Brain microvascular endothelial cell (primary cell): ENCODE measurements around the gene TNRC6C.

Experiments
- DNase-seq: peaks from one replicate; pipeline ENCODE4 v3.0.0-alpha.2; 2020
- H3K27ac ChIP-seq: fragments of 250-450 bp; sonication (Bioruptor Pico); 2 replicates; pipeline ENCODE4 v1.5.1; 2020; ENCODE audit warnings: mild to moderate bottlenecking, moderate library complexity
- H3K27me3 ChIP-seq: fragments of 250-450 bp; sonication (Bioruptor Pico); replicated peaks from 2 replicates; pipeline ENCODE4 v1.5.1; 2020; ENCODE audit warnings: mild to moderate bottlenecking
- H3K36me3 ChIP-seq: fragments of 250-450 bp; sonication (Bioruptor Pico); replicated peaks from 2 replicates; pipeline ENCODE4 v1.5.1; 2020; ENCODE audit warnings: mild to moderate bottlenecking
- H3K4me3 ChIP-seq: 2 replicates; pipeline ENCODE4 v1.5.1; 2011; ENCODE audit warnings: low read depth, mild to moderate bottlenecking, control low read depth, low read length, moderate library complexity
- in situ Hi-C: cut with HindIII; loops from 2 replicates; pipeline ENCODE4 v1.10.0; 2017; ENCODE audit warnings: low sequenced_read_pairs, low pct_ligation_motif_present
- TF ChIP-seq, protein P1 (sequence below): IDR thresholded peaks from 2 replicates; pipeline ENCODE4 v1.5.1; 2011; ENCODE audit warnings: low read depth, mild to moderate bottlenecking, moderate library complexity, low read length, control low read depth, inconsistent platforms; ENCODE audit errors: missing control alignments

Gene TNRC6C

DNA sequence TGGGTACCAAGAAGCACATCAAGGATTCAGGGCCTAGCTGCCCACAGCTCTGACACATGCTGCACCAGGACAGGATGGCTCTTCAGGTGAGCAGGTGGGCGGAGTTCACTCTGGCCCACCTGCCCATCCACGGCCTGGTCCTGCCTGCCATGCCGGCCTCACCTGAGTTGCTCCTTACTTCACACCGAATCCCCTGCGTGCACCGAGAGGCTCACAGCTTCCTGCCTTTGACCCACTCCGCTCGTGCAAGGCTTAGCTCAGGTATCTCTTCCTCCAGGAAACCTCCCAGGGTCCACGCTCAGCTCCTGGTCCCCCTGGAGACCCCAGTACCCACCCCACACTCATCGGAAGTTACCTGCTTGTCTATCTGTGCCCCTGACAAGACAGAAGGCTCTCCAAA is 21.6 kb upstream of the TNRC6C start:
- no peak for DNase-seq
- Histone ChIP-seq H3K27ac (no peak overlapping the region), H3K36me3 (no peaks in the 10 kb centered on the region), H3K4me3 (no peak overlapping the region), H3K27me3 (peaks cover 4% of the 10 kb centered on the region)
- in situ Hi-C loops: no loop called here
- TF ChIP-seq, protein P1, sequence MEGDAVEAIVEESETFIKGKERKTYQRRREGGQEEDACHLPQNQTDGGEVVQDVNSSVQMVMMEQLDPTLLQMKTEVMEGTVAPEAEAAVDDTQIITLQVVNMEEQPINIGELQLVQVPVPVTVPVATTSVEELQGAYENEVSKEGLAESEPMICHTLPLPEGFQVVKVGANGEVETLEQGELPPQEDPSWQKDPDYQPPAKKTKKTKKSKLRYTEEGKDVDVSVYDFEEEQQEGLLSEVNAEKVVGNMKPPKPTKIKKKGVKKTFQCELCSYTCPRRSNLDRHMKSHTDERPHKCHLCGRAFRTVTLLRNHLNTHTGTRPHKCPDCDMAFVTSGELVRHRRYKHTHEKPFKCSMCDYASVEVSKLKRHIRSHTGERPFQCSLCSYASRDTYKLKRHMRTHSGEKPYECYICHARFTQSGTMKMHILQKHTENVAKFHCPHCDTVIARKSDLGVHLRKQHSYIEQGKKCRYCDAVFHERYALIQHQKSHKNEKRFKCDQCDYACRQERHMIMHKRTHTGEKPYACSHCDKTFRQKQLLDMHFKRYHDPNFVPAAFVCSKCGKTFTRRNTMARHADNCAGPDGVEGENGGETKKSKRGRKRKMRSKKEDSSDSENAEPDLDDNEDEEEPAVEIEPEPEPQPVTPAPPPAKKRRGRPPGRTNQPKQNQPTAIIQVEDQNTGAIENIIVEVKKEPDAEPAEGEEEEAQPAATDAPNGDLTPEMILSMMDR: no peak

DNA sequence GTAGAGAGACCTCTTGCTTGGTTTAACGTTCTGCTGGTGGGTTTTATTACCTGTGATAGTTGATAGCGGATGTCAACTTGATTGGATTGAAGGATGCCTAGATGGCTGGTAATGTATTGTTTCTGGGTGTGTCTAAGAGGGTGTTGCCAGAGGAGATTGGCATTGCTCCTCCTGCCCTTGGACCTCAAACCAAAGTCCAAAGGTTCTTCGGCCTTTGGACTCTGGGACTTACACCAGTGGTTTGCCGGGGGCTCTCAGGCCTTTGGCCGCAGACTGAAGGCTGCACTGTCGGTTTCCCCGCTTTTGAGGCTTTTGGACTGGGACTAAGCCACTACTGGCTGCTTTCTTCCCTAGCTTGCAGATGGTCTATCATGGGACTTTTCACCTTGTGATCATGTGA is 17.5 kb upstream of the TNRC6C start:
- DNase-seq: no peak
- TF ChIP-seq, protein P1: no peak
- Histone ChIP-seq H3K4me3 (no peak overlapping the region), H3K36me3 (no peaks in the 10 kb centered on the region), H3K27me3 (no peaks in the 10 kb centered on the region), H3K27ac (no peak overlapping the region)
- in situ Hi-C loops: no loop called here

DNA sequence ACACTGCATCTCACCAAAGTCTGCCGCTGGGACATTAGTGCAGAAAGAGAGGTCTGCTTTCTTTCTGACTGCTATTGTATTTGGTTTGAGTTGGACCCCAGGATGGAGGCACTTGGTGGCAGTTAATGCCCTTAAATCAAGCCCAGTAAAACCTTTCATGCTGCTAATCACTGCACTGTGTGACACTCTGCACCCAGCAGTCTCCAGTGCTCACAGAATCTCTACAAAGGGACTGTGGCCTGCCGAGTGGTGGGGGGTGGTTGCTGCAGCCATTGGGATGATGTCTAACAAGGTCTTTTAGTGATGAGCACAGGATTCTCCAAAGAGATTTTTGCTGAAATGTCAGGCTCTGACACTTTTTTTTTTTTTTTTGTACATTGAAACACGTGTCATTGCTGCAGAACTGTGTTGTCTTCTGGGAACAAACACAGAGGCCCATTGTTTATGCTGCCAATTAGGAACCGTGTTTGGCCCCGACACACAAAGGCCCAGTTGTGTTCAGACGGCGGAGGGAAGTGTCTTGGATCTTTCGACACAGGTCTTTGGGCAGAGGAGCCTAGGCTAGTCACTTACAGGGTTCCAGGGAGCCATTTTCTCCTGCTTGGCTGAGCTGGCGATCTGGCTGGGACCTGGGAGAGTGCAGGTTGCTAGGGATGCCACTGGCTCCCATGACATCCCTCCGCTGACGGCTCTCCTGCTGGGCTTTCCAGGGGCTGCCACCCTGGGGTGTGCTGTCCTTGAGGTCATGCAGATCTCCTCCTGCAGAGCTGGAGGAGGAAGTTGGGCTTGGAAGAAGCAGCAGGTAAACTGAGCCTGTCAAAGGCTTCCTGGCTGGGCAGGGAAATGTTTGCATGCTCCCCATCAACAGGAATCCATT is 16.2 kb upstream of the TNRC6C start:
- no peaks in the 10 kb centered on the region for H3K27me3 ChIP-seq
- in situ Hi-C loops: no loop called here
- no peak for DNase-seq
- H3K27ac ChIP-seq: no peak overlapping the region
- no peaks in the 10 kb centered on the region for H3K36me3 ChIP-seq
- H3K4me3 ChIP-seq: no peak overlapping the region
- TF ChIP-seq, protein P1: no peak

DNA sequence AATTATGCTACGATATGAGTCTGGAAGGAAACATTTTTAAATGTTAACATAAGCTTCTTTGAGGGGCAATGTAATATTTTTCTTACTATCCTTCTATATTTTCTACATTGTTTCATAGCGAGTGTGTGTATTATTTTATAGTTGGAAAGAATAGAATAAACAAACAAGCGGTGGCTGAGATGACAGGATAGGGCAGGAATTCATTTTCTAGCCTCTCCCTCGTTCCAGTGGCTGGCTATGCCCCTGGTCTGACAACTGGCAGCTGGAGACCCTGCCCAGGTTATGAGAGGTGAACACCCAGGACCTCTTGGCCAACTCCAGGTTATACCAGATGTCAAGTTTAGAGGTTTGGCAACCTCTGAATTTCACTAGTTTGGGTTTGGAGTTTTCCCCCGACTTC is 14.5 kb upstream of the TNRC6C start:
- in situ Hi-C loops: no loop called here
- H3K27ac ChIP-seq: no peak overlapping the region
- TF ChIP-seq, protein P1: no peak

DNA sequence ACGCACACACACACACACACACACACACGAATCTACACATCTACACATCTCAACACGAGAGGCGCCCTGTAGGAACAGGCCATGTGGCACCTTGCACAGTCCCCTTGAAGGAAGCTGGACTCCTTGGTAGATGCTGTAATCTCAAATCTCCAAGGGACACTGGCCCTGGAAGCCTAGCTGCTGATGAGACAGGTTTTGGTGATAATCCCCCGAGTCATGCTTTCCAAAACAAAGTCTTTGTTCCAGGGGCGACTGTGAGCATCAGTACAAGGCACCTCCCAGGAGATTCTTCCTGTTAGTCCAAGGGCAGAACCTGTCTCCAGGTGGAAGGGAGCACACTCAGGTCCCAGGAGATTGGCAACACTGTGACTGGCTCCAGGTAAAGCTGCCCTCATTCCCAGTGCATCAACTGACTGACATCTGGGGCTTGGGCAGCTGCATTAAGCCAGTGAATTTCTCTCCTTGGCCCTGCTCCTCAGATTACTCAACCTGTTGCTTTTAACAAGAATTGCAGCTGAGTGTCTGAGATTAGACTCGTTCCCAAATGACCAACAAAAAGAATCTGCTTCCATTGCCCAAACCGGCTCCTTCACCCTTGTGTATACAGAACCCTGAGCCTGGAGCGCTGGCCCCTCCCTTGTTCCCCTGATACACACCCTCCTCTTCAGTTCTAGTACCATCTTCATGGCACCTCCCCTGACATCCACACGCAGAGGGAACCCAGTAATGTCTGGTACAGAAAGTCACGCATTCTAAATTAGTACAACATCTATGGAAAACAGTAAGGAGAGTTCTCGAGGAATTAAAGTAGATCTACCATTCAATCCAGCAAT is 13.9 kb upstream of the TNRC6C start:
- in situ Hi-C loops: no loop called here
- H3K36me3 ChIP-seq: no peaks in the 10 kb centered on the region
- H3K27ac ChIP-seq: no peak overlapping the region
- H3K27me3 ChIP-seq: no peaks in the 10 kb centered on the region
- TF ChIP-seq, protein P1: no peak
- no peak overlapping the region for H3K4me3 ChIP-seq
- no peak for DNase-seq

More for the DNA sequence above, 14.5 kb upstream of the TNRC6C start:
- no peak for DNase-seq
- H3K27me3 ChIP-seq: no peaks in the 10 kb centered on the region
- H3K4me3 ChIP-seq: no peak overlapping the region
- no peaks in the 10 kb centered on the region for H3K36me3 ChIP-seq
